Neural cell (in vitro differentiated cells): ENCODE results near the gene MRPS15. TPM values are rescaled to one million over a fixed set of nuclear protein-coding genes. Genes with fewer than 3 reads are reported as not detected.

Experiments used
- H2AFZ ChIP-seq: fragments of 200-600, 300-800 bp; sonication (generic), shearing (Covaris generic); 2 replicates; pipeline ENCODE4 v1.6.0; 2014; ENCODE audit warnings: low read depth, mild to moderate bottlenecking, antibody characterized with exemption, low read length, moderate library complexity
- H3F3A ChIP-seq: fragments of 200-600 bp; shearing (Covaris generic); 2 replicates; pipeline ENCODE4 v1.6.1; 2016; ENCODE audit warnings: mild to moderate bottlenecking, moderate library complexity, mixed read lengths, antibody characterized with exemption, low read length; ENCODE audit not compliant: insufficient read depth, poor library complexity, severe bottlenecking
- H3K27ac ChIP-seq: fragments of 200-600, 300-800 bp; sonication (generic), shearing (Covaris generic); 2 replicates; pipeline ENCODE4 v1.5.1; 2014; ENCODE audit warnings: mild to moderate bottlenecking, low read length, moderate library complexity
- H3K27me3 ChIP-seq: fragments of 300-800, 200-600 bp; sonication (generic), shearing (Covaris generic); 2 replicates; pipeline ENCODE4 v1.6.0; 2014; ENCODE audit warnings: mild to moderate bottlenecking, low read depth, low read length, moderate library complexity; ENCODE audit not compliant: insufficient read depth
- H3K36me3 ChIP-seq: fragments of 300-800, 200-600 bp; sonication (generic), shearing (Covaris generic); 2 replicates; pipeline ENCODE4 v1.5.1; 2014; ENCODE audit warnings: mild to moderate bottlenecking, antibody characterized with exemption, low read length, moderate library complexity; ENCODE audit not compliant: insufficient read depth
- H3K4me2 ChIP-seq: fragments of 300-800, 200-600 bp; sonication (generic), shearing (Covaris generic); 2 replicates; pipeline ENCODE4 v1.6.0; 2014; ENCODE audit warnings: mild to moderate bottlenecking, low read length
- H3K4me3 ChIP-seq: fragments of 300-800, 200-600 bp; sonication (generic), shearing (Covaris generic); 2 replicates; pipeline ENCODE4 v1.5.1; 2014; ENCODE audit warnings: mild to moderate bottlenecking, low read length, moderate library complexity
- H3K79me2 ChIP-seq: fragments of 200-600 bp; shearing (Covaris generic); replicated peaks from 2 replicates; pipeline ENCODE4 v1.6.0; 2014; ENCODE audit warnings: mild to moderate bottlenecking, low read length, moderate library complexity; ENCODE audit not compliant: insufficient read depth
- H3K9ac ChIP-seq: fragments of 300-800, 200-600 bp; sonication (generic), shearing (Covaris generic); 2 replicates; pipeline ENCODE4 v1.6.1; 2016; ENCODE audit warnings: mild to moderate bottlenecking, low read length, mixed read lengths
- H3K9me2 ChIP-seq: fragments of 200-600 bp; shearing (Covaris generic); 2 replicates; pipeline ENCODE4 v1.6.1; 2016; ENCODE audit warnings: mild to moderate bottlenecking, low read length, mixed read lengths; ENCODE audit not compliant: insufficient read depth
- H3K9me3 ChIP-seq: fragments of 200-600, 300-800 bp; sonication (generic), shearing (Covaris generic); 2 replicates; pipeline ENCODE4 v1.6.1; 2016; ENCODE audit warnings: mild to moderate bottlenecking, mixed run types, low read length, moderate library complexity, mixed read lengths
- H4K20me1 ChIP-seq: fragments of 200-600 bp; shearing (Covaris generic); 2 replicates; pipeline ENCODE4 v1.6.1; 2016; ENCODE audit warnings: mild to moderate bottlenecking, mixed run types; ENCODE audit not compliant: insufficient read depth
- EP300 ChIP-seq: fragments of 450-650 bp; conservative IDR thresholded peaks from 2 replicates; pipeline ENCODE4 v1.6.1; 2014; ENCODE audit warnings: antibody characterized with exemption, mild to moderate bottlenecking, moderate library complexity; ENCODE audit not compliant: poor library complexity, severe bottlenecking
- EZH2 ChIP-seq: fragments of 200-600, 300-800 bp; shearing (Covaris generic), sonication (generic); IDR thresholded peaks from 2 replicates; pipeline ENCODE4 v1.6.1; 2014; ENCODE audit warnings: antibody characterized with exemption, low read length, borderline replicate concordance, mild to moderate bottlenecking; ENCODE audit not compliant: insufficient read depth, poor library complexity, severe bottlenecking
- MXI1 ChIP-seq: fragments of 450-650 bp; conservative IDR thresholded peaks from 2 replicates; pipeline ENCODE4 v1.6.1; 2014; ENCODE audit warnings: antibody characterized with exemption, mild to moderate bottlenecking; ENCODE audit not compliant: poor library complexity, severe bottlenecking
- POLR2AphosphoS5 ChIP-seq: IDR thresholded peaks from 2 replicates; pipeline ENCODE4 v1.6.1; 2012
- RAD21 ChIP-seq: fragments of 450-650 bp; conservative IDR thresholded peaks from 2 replicates; pipeline ENCODE4 v1.6.1; 2014; ENCODE audit warnings: antibody characterized with exemption, mild to moderate bottlenecking, moderate library complexity
- SMC3 ChIP-seq: fragments of 450-650 bp; conservative IDR thresholded peaks from 2 replicates; pipeline ENCODE4 v1.6.1; 2014; ENCODE audit warnings: antibody characterized with exemption, mild to moderate bottlenecking, moderate library complexity; ENCODE audit not compliant: poor library complexity
- TAF1 ChIP-seq: IDR thresholded peaks from 2 replicates; pipeline ENCODE4 v1.6.1; 2012; ENCODE audit warnings: low read depth
- polyA plus RNA-seq: library from polyadenylated mRNA; depleted of rRNA; stranded (reverse); fragments of >200 nt; gene quantifications from 2 replicates; pipeline ENCODE4 v1.2.3, GENCODE V29; 2014
- TF ChIP-seq, protein P1 (sequence below): IDR thresholded peaks from 2 replicates; pipeline ENCODE4 v1.6.1; 2012; ENCODE audit warnings: borderline replicate concordance
- TF ChIP-seq, protein P2 (sequence below): fragments of 450-650 bp; IDR thresholded peaks from 2 replicates; pipeline ENCODE4 v1.5.1; 2014; ENCODE audit warnings: antibody characterized with exemption, mild to moderate bottlenecking, moderate library complexity; ENCODE audit not compliant: poor library complexity, severe bottlenecking

Gene MRPS15
- polyA plus RNA-seq, 1 donor from 2014 or later = 65.6 TPM

GRCh38 chr1:36469163-36469562 lies 5.0 kb upstream of the MRPS15 start:
- H3F3A ChIP-seq = no peaks in the 10 kb centered on the region
- H3K9me3 ChIP-seq = no peaks in the 10 kb centered on the region
- no peak overlapping the region for H2AFZ ChIP-seq
- no peaks in the 10 kb centered on the region for H3K79me2 ChIP-seq
- no peak overlapping the region for H3K4me2 ChIP-seq
- H3K4me3 ChIP-seq = no peak overlapping the region
- H3K9ac ChIP-seq = no peak overlapping the region
- TF ChIP-seq POLR2AphosphoS5 = no peak
- no peak for TF ChIP-seq RAD21
- no peak for TF ChIP-seq MXI1
- no peak for TF ChIP-seq TAF1
- TF ChIP-seq, protein P1, sequence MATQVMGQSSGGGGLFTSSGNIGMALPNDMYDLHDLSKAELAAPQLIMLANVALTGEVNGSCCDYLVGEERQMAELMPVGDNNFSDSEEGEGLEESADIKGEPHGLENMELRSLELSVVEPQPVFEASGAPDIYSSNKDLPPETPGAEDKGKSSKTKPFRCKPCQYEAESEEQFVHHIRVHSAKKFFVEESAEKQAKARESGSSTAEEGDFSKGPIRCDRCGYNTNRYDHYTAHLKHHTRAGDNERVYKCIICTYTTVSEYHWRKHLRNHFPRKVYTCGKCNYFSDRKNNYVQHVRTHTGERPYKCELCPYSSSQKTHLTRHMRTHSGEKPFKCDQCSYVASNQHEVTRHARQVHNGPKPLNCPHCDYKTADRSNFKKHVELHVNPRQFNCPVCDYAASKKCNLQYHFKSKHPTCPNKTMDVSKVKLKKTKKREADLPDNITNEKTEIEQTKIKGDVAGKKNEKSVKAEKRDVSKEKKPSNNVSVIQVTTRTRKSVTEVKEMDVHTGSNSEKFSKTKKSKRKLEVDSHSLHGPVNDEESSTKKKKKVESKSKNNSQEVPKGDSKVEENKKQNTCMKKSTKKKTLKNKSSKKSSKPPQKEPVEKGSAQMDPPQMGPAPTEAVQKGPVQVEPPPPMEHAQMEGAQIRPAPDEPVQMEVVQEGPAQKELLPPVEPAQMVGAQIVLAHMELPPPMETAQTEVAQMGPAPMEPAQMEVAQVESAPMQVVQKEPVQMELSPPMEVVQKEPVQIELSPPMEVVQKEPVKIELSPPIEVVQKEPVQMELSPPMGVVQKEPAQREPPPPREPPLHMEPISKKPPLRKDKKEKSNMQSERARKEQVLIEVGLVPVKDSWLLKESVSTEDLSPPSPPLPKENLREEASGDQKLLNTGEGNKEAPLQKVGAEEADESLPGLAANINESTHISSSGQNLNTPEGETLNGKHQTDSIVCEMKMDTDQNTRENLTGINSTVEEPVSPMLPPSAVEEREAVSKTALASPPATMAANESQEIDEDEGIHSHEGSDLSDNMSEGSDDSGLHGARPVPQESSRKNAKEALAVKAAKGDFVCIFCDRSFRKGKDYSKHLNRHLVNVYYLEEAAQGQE = no peak
- no peak for TF ChIP-seq EP300
- no peak for TF ChIP-seq SMC3
- TF ChIP-seq EZH2 = no peak
- TF ChIP-seq, protein P2, sequence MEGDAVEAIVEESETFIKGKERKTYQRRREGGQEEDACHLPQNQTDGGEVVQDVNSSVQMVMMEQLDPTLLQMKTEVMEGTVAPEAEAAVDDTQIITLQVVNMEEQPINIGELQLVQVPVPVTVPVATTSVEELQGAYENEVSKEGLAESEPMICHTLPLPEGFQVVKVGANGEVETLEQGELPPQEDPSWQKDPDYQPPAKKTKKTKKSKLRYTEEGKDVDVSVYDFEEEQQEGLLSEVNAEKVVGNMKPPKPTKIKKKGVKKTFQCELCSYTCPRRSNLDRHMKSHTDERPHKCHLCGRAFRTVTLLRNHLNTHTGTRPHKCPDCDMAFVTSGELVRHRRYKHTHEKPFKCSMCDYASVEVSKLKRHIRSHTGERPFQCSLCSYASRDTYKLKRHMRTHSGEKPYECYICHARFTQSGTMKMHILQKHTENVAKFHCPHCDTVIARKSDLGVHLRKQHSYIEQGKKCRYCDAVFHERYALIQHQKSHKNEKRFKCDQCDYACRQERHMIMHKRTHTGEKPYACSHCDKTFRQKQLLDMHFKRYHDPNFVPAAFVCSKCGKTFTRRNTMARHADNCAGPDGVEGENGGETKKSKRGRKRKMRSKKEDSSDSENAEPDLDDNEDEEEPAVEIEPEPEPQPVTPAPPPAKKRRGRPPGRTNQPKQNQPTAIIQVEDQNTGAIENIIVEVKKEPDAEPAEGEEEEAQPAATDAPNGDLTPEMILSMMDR = no peak
- no peaks in the 10 kb centered on the region for H3K9me2 ChIP-seq
- no peaks in the 10 kb centered on the region for H3K27me3 ChIP-seq
- H4K20me1 ChIP-seq = no peaks in the 10 kb centered on the region
- H3K27ac ChIP-seq = no peak overlapping the region
- no peaks in the 10 kb centered on the region for H3K36me3 ChIP-seq

- no peaks in the 10 kb centered on the region for H3F3A ChIP-seq
- H3K9ac ChIP-seq = no peak overlapping the region
- TF ChIP-seq SMC3 = no peak
- TF ChIP-seq POLR2AphosphoS5 = no peak
- TF ChIP-seq, protein P2 = no peak
- no peak for TF ChIP-seq RAD21
- no peak for TF ChIP-seq EP300
- TF ChIP-seq, protein P1 = no peak
- no peak for TF ChIP-seq TAF1
- TF ChIP-seq EZH2 = no peak
- no peak for TF ChIP-seq MXI1
- H3K27me3 ChIP-seq = no peaks in the 10 kb centered on the region
- H3K4me3 ChIP-seq = no peak overlapping the region
- no peaks in the 10 kb centered on the region for H4K20me1 ChIP-seq
- H3K4me2 ChIP-seq = no peak overlapping the region
- H3K9me2 ChIP-seq = no peaks in the 10 kb centered on the region
- H3K36me3 ChIP-seq = no peaks in the 10 kb centered on the region
- no peaks in the 10 kb centered on the region for H3K9me3 ChIP-seq
- peaks cover 7% of the 10 kb centered on the region for H3K79me2 ChIP-seq
- no peak overlapping the region for H3K27ac ChIP-seq
- no peak overlapping the region for H2AFZ ChIP-seq
These were observed 3.7 kb upstream of the MRPS15 start for GRCh38 chr1:36467700-36468455.
